Endothelial cell of umbilical vein (primary cell): ENCODE results near the gene TOMM7. TPM values are rescaled to one million over a fixed set of nuclear protein-coding genes. Genes with fewer than 3 reads are reported as not detected.

ENCODE experiments used
- BruUV-seq: library from RNA; stranded (reverse); fragments of 400-500 nt; replicated peaks from 2 replicates; lab custom pipeline; 2021; lab: Mats Ljungman, UMichigan
- CTCF ChIA-PET: fragments of 300-600, 350-600 bp; sonication (Branson Sonifier 250); formaldehyde crosslinking; loops from one replicate; lab custom pipeline; 2021; ENCODE audit warnings: antibody characterized with exemption, inconsistent platforms; lab: Charles Lee
- POLR2A ChIA-PET: fragments of 300-600, 350-600 bp; sonication (Branson Sonifier 250); formaldehyde crosslinking; loops from one replicate; lab custom pipeline; 2021; ENCODE audit warnings: antibody characterized with exemption, inconsistent platforms; lab: Charles Lee
- DNase-seq: peaks from one replicate; pipeline ENCODE4 v3.0.0-alpha.2; 2011; ENCODE audit warnings: low read depth, low spot score
- FAIRE-seq: peaks from 2 replicates; lab custom pipeline; 2011; peaks lifted over from hg19 to GRCh38; lab: Jason Lieb, UNC
- H2AFZ ChIP-seq: 2 replicates; pipeline ENCODE4 v1.6.0; 2012; ENCODE audit warnings: low read depth, low read length, control low read depth, inconsistent platforms
- H3K27ac ChIP-seq: 2 replicates; pipeline ENCODE4 v1.5.1; 2011; ENCODE audit warnings: low read depth, mild to moderate bottlenecking, control low read depth, low read length, moderate library complexity; ENCODE audit not compliant: insufficient read depth
- H3K27me3 ChIP-seq, 2 experiments: 2 replicates each; pipeline versions ENCODE4 v1.6.0 to v1.6.1; 2011; ENCODE audit warnings: low read length in 2 of 2, mixed read lengths in 1 of 2; ENCODE audit not compliant: control insufficient read depth in 2 of 2, insufficient read depth in 2 of 2
- H3K36me3 ChIP-seq, 2 experiments: 2 replicates in 1 of 2; 3 replicates in 1 of 2; pipeline ENCODE4 v1.5.1; 2011; ENCODE audit warnings: low read length in 2 of 2, mild to moderate bottlenecking in 1 of 2, moderate library complexity in 1 of 2; ENCODE audit not compliant: control insufficient read depth in 2 of 2, insufficient read depth in 2 of 2; ENCODE audit errors: extremely low read depth in 1 of 2
- H3K4me1 ChIP-seq: 3 replicates; pipeline ENCODE4 v1.5.1; 2011; ENCODE audit warnings: mild to moderate bottlenecking, low read length; ENCODE audit not compliant: control insufficient read depth, insufficient read depth; ENCODE audit errors: extremely low read depth
- H3K4me2 ChIP-seq: 2 replicates; pipeline ENCODE4 v1.6.1; 2011; ENCODE audit warnings: low read length, control low read depth, mixed read lengths; ENCODE audit not compliant: insufficient read depth
- H3K4me3 ChIP-seq, 3 experiments: fragments of 200-600 bp in 1 of 3; sonication (generic), shearing (Covaris generic) in 1 of 3; replicated peaks in 1 of 3; 2 replicates each; pipeline ENCODE4 v1.5.1; 2011 to 2016; ENCODE audit warnings: control low read depth in 3 of 3, low read length in 3 of 3, mild to moderate bottlenecking in 2 of 3, inconsistent platforms in 1 of 3, low read depth in 1 of 3, moderate library complexity in 1 of 3; ENCODE audit not compliant: insufficient read depth in 1 of 3
- H3K79me2 ChIP-seq: 2 replicates; pipeline ENCODE4 v1.6.0; 2012; ENCODE audit warnings: low read length, inconsistent platforms; ENCODE audit not compliant: control insufficient read depth, insufficient read depth
- H3K9ac ChIP-seq: replicated peaks from 2 replicates; pipeline ENCODE3; 2011; ENCODE audit warnings: low read length, control low read depth; ENCODE audit not compliant: insufficient read depth; ENCODE audit errors: extremely low read depth
- H3K9me1 ChIP-seq: replicated peaks from 3 replicates; pipeline ENCODE4 v1.6.0; 2011; ENCODE audit warnings: mild to moderate bottlenecking, low read length; ENCODE audit not compliant: control insufficient read depth, insufficient read depth; ENCODE audit errors: extremely low read depth
- H3K9me3 ChIP-seq: replicated peaks from 2 replicates; pipeline ENCODE4 v1.5.1; 2012; ENCODE audit warnings: low read length, inconsistent platforms; ENCODE audit not compliant: control insufficient read depth, insufficient read depth
- H4K20me1 ChIP-seq: replicated peaks from 2 replicates; pipeline ENCODE3; 2011; ENCODE audit warnings: mild to moderate bottlenecking, low read length; ENCODE audit not compliant: control insufficient read depth, insufficient read depth; ENCODE audit errors: extremely low read depth
- EZH2 ChIP-seq: IDR thresholded peaks from 2 replicates; pipeline ENCODE4 v1.6.1; 2012; ENCODE audit warnings: borderline replicate concordance, low read depth, mild to moderate bottlenecking, moderate library complexity, low read length, inconsistent platforms; ENCODE audit not compliant: severe bottlenecking
- GATA2 ChIP-seq: IDR thresholded peaks from 2 replicates; pipeline ENCODE4 v1.7.0; 2011; ENCODE audit warnings: low read depth, mild to moderate bottlenecking, moderate library complexity, mixed read lengths, low read length; ENCODE audit not compliant: insufficient read length, insufficient read depth
- JUN ChIP-seq: IDR thresholded peaks from 2 replicates; pipeline ENCODE4 v1.6.1; 2011; ENCODE audit warnings: borderline replicate concordance, low read depth; ENCODE audit not compliant: insufficient read length, insufficient read depth
- POLR2AphosphoS5 ChIP-seq: IDR thresholded peaks from 2 replicates; pipeline ENCODE4 v1.6.1; 2012; ENCODE audit warnings: low read depth, mild to moderate bottlenecking, control low read depth, low read length, moderate library complexity; ENCODE audit not compliant: insufficient read depth
- dilution Hi-C: fragments of 300-500 bp; cut with MboI; formaldehyde crosslinking; loops from one replicate; pipeline ENCODE4 v1.15.0; 2019; ENCODE audit warnings: low sequenced_read_pairs; ENCODE audit not compliant: extremely low pct_ligation_motif_present
- intact Hi-C: fragments of 100-400 bp; cut with micrococcal nuclease; formaldehyde crosslinking; loops from one replicate; pipeline ENCODE4 v1.10.0; 2022
- polyA plus RNA-seq, 4 experiments: library from polyadenylated mRNA; depleted of rRNA in 3 of 4; stranded (reverse) in 3 of 4; unstranded in 1 of 4; fragments of >200 nt; gene quantifications; 2 replicates each; pipeline versions ENCODE4 v1.2.1 to v1.2.3, GENCODE V29; 2011 to 2012; ENCODE audit warnings: missing spikeins in 1 of 4
- total RNA-seq: library from RNA; stranded (reverse); gene quantifications from 2 replicates; pipeline ENCODE4 v1.2.3, GENCODE V29; 2021
- TF ChIP-seq, protein P1 (sequence below): IDR thresholded peaks from 2 replicates; pipeline ENCODE4 v1.6.1; 2011; ENCODE audit not compliant: insufficient read depth, insufficient read length
- TF ChIP-seq, protein P2 (sequence below), 2 donors: IDR thresholded peaks; 1 replicate in 1 of 2; 2 replicates in 1 of 2; pipeline ENCODE4 v1.5.1; 2011; ENCODE audit warnings: low read length in 2 of 2, mild to moderate bottlenecking in 2 of 2, moderate library complexity in 2 of 2, control low read depth in 1 of 2, inconsistent platforms in 1 of 2, low read depth in 1 of 2; ENCODE audit not compliant: insufficient read depth in 1 of 2; ENCODE audit errors: extremely low read depth in 1 of 2

Gene TOMM7
- total and polyA plus RNA-seq, 2 donors (not counting 3 experiments of a cell fraction or from before 2014, with no cell fraction given), result 185 to 528 TPM

- H3K9me3 ChIP-seq, result no peaks in the 10 kb centered on the region
- DNase-seq, result no peak
- H4K20me1 ChIP-seq, result no peaks in the 10 kb centered on the region
- H3K4me3 ChIP-seq, result no peak overlapping the region
- H3K4me2 ChIP-seq, result no peak overlapping the region
- no peaks in the 10 kb centered on the region for H3K4me1 ChIP-seq
- no peak overlapping the region for H2AFZ ChIP-seq
- intact Hi-C loops, result no loop called here
- no peaks in the 10 kb centered on the region for H3K36me3 ChIP-seq
- H3K27me3 ChIP-seq, result peaks cover 4% of the 10 kb centered on the region in 2 experiments
- ChIA-PET CTCF (interaction anchor here (1.8 kb wide), 1 partner anchor 60 kb away, joined by 5 read pairs; no protein-coding TSS in a partner anchor), POLR2A (no interaction called here)
- no peak for FAIRE-seq
- H3K27ac ChIP-seq, result no peak overlapping the region
- TF ChIP-seq, protein P1, sequence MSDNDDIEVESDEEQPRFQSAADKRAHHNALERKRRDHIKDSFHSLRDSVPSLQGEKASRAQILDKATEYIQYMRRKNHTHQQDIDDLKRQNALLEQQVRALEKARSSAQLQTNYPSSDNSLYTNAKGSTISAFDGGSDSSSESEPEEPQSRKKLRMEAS, result no peak
- TF ChIP-seq EZH2 (no peak), GATA2 (no peak), JUN (no peak), POLR2AphosphoS5 (no peak)
- TF ChIP-seq, protein P2, sequence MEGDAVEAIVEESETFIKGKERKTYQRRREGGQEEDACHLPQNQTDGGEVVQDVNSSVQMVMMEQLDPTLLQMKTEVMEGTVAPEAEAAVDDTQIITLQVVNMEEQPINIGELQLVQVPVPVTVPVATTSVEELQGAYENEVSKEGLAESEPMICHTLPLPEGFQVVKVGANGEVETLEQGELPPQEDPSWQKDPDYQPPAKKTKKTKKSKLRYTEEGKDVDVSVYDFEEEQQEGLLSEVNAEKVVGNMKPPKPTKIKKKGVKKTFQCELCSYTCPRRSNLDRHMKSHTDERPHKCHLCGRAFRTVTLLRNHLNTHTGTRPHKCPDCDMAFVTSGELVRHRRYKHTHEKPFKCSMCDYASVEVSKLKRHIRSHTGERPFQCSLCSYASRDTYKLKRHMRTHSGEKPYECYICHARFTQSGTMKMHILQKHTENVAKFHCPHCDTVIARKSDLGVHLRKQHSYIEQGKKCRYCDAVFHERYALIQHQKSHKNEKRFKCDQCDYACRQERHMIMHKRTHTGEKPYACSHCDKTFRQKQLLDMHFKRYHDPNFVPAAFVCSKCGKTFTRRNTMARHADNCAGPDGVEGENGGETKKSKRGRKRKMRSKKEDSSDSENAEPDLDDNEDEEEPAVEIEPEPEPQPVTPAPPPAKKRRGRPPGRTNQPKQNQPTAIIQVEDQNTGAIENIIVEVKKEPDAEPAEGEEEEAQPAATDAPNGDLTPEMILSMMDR (IDR thresholded peaks at IDR 0.05; ENCODE audit: extremely low read depth in 1 of 2, insufficient read depth in 1 of 2, low read depth in 1 of 2, low read length in 2 of 2), result no peak
- no peak overlapping the region for H3K9ac ChIP-seq
- dilution Hi-C loops, result no loop called here
- no peaks in the 10 kb centered on the region for H3K79me2 ChIP-seq
- no TSS peak for BruUV-seq
- H3K9me1 ChIP-seq, result no peaks in the 10 kb centered on the region
Observed at GRCh38 chr7:22842383-22842941, 19.8 kb upstream of the TOMM7 start.
